ENCODE data around the gene LPP.

- TF ChIP-seq, protein P1, sequence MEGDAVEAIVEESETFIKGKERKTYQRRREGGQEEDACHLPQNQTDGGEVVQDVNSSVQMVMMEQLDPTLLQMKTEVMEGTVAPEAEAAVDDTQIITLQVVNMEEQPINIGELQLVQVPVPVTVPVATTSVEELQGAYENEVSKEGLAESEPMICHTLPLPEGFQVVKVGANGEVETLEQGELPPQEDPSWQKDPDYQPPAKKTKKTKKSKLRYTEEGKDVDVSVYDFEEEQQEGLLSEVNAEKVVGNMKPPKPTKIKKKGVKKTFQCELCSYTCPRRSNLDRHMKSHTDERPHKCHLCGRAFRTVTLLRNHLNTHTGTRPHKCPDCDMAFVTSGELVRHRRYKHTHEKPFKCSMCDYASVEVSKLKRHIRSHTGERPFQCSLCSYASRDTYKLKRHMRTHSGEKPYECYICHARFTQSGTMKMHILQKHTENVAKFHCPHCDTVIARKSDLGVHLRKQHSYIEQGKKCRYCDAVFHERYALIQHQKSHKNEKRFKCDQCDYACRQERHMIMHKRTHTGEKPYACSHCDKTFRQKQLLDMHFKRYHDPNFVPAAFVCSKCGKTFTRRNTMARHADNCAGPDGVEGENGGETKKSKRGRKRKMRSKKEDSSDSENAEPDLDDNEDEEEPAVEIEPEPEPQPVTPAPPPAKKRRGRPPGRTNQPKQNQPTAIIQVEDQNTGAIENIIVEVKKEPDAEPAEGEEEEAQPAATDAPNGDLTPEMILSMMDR (conservative IDR thresholded peaks at IDR 0.05; ENCODE audit: low read depth, low read length): no peak
- TF ChIP-seq BHLHE40 (IDR thresholded peaks at IDR 0.05; ENCODE audit: low read depth, low read length) (peak; percentile 84), POLR2A (IDR thresholded peaks at IDR 0.05; ENCODE audit: low read depth, low read length) (no peak), USF2 (IDR thresholded peaks at IDR 0.05; ENCODE audit: low read depth, low read length) (peak; percentile 88)
These were observed 424.8 kb downstream of the LPP start for GRCh38 chr3:188578576-188579363.
